Superior temporal gyrus (tissue), 1 donor: Measurements from ENCODE around the gene YY1.

Source experiments
- DNase-seq: peaks from one replicate; pipeline ENCODE4 v3.0.0-alpha.2; 2016; ENCODE audit errors: extremely low spot score

The YY1 gene

GRCh38 chr14:100313464-100314230 is 74.7 kb downstream of the YY1 start:
- no peak for DNase-seq

GRCh38 chr14:100314724-100315123 is 75.8 kb downstream of the YY1 start:
- DNase-seq = no peak

GRCh38 chr14:100317389-100317788 is 78.4 kb downstream of the YY1 start:
- DNase-seq = no peak

- peak; percentile 42 for DNase-seq
These were observed 79.2 kb downstream of the YY1 start for GRCh38 chr14:100317912-100318808.

- DNase-seq = no peak
These were observed 81.4 kb downstream of the YY1 start for GRCh38 chr14:100320157-100320856.

- DNase-seq = no peak
These were observed 82.7 kb downstream of the YY1 start for GRCh38 chr14:100321473-100322137.

GRCh38 chr14:100322138-100322957 is 83.4 kb downstream of the YY1 start:
- DNase-seq = no peak

GRCh38 chr14:100323121-100323941 is 84.4 kb downstream of the YY1 start, which contains the start of gene SLC25A47:
TSS of gene SLC25A47 (plus strand) at chr14:100323339. CDS start at chr14:100323415, 76 bp downstream.
- no peak for DNase-seq

- no peak for DNase-seq
These were observed 85.0 kb downstream of the YY1 start for GRCh38 chr14:100323942-100324307.

GRCh38 chr14:100325231-100325632 is 86.3 kb downstream of the YY1 start:
- no peak for DNase-seq

GRCh38 chr14:100325958-100326357 is 87.0 kb downstream of the YY1 start:
- no peak for DNase-seq

GRCh38 chr14:100327128-100327527 is 88.2 kb downstream of the YY1 start:
- DNase-seq = no peak

GRCh38 chr14:100328495-100329163 is 89.7 kb downstream of the YY1 start:
- no peak for DNase-seq

- DNase-seq = no peak
These were observed 90.5 kb downstream of the YY1 start for GRCh38 chr14:100329233-100330006.

GRCh38 chr14:100330007-100330344 is 91.0 kb downstream of the YY1 start:
- no peak for DNase-seq

- no peak for DNase-seq
These were observed 91.5 kb downstream of the YY1 start for GRCh38 chr14:100330388-100330931.

- DNase-seq = no peak
These were observed 93.2 kb downstream of the YY1 start for GRCh38 chr14:100332071-100332639.
